ENCODE data around the gene THOC7.

DNA sequence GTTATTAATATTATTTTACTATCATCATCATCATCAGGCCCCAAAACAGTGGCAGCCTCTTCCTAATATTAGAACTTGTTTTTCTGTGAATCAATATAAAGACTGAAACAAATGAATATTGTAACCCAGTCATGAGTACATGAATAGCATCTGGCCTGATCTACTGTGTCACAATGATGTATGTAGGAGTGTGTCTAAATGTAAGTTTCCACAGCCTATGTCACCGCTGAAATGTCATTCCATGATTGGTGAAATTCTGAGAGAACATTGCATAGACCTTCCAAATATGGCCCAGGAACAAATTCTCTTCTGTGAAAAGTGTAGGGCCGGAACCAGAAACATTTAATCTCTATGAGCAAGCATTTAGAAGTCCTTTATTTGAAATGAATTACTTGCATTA lies 65.1 kb downstream of the THOC7 start:
- TF ChIP-seq, protein P1, sequence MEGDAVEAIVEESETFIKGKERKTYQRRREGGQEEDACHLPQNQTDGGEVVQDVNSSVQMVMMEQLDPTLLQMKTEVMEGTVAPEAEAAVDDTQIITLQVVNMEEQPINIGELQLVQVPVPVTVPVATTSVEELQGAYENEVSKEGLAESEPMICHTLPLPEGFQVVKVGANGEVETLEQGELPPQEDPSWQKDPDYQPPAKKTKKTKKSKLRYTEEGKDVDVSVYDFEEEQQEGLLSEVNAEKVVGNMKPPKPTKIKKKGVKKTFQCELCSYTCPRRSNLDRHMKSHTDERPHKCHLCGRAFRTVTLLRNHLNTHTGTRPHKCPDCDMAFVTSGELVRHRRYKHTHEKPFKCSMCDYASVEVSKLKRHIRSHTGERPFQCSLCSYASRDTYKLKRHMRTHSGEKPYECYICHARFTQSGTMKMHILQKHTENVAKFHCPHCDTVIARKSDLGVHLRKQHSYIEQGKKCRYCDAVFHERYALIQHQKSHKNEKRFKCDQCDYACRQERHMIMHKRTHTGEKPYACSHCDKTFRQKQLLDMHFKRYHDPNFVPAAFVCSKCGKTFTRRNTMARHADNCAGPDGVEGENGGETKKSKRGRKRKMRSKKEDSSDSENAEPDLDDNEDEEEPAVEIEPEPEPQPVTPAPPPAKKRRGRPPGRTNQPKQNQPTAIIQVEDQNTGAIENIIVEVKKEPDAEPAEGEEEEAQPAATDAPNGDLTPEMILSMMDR (IDR thresholded peaks at IDR 0.05) = no peak
- no peak for TF ChIP-seq POLR2A (IDR thresholded peaks at IDR 0.05)
